HCT116 (cell line): ENCODE results near the gene TRMO. TPM values are rescaled to one million over a fixed set of nuclear protein-coding genes. Genes with fewer than 3 reads are reported as not detected.
"Not testable (repeated sequence)": the region's sequence is repeated elsewhere in the genome, so short reads cannot be mapped to it uniquely, and the experiment has no call there.

ENCODE experiments used
- ATAC-seq: fragments of 200-7000 bp; cut with Tn5 transposase; 2 replicates; pipeline ENCODE4 v1.9.1; 2020; ENCODE audit warnings: mild to moderate bottlenecking, moderate library complexity
- BruUV-seq: library from RNA; stranded (reverse); fragments of 400-500 nt; replicated peaks from 2 replicates; lab custom pipeline; 2021; lab: Mats Ljungman, UMichigan
- CTCF ChIA-PET: fragments of 300-600 bp; sonication (Branson Sonifier 250); formaldehyde crosslinking; loops from one replicate; lab custom pipeline; 2021; ENCODE audit warnings: antibody characterized with exemption; lab: Charles Lee
- POLR2A ChIA-PET: fragments of 300-600, 350-600 bp; sonication (Branson Sonifier 250); formaldehyde crosslinking; loops from one replicate; lab custom pipeline; 2021; ENCODE audit warnings: antibody characterized with exemption; lab: Charles Lee
- RAD21 ChIA-PET, 2 experiments: fragments of 300-600 bp; sonication (Branson Sonifier 250); formaldehyde crosslinking; loops; one replicate each; lab custom pipeline; 2023; ENCODE audit warnings: low total read pairs in 2 of 2; ENCODE audit not compliant: uncharacterized antibody in 2 of 2, unreplicated experiment in 2 of 2, low non-redundant PET in 1 of 2; lab: Charles Lee
- DNase-seq: peaks from one replicate; pipeline ENCODE4 v3.0.0-alpha.2; 2010; ENCODE audit warnings: low read depth, low spot score
- H2AFZ ChIP-seq: fragments of 200-600 bp; shearing (Covaris generic), sonication (generic); 2 replicates; pipeline ENCODE4 v1.6.1; 2017; ENCODE audit warnings: low read depth, mixed run types, mixed read lengths, antibody characterized with exemption, low read length; ENCODE audit not compliant: poor library complexity, severe bottlenecking
- H3K27ac ChIP-seq: 2 replicates; pipeline ENCODE4 v1.5.1; 2012; ENCODE audit warnings: low read depth, low read length
- H3K27me3 ChIP-seq: fragments of 200-600 bp; sonication (generic); 2 replicates; pipeline ENCODE4 v1.6.1; 2016; ENCODE audit warnings: mixed run types, low read length, mixed read lengths; ENCODE audit not compliant: insufficient read depth
- H3K36me3 ChIP-seq, 2 experiments: fragments of 200-500 bp in 1 of 2; fragments of 200-600 bp in 1 of 2; sonication (Bioruptor generic) in 1 of 2; sonication (generic) in 1 of 2; 2 replicates each; pipeline versions ENCODE4 v1.5.1 to v1.6.1; 2014 to 2016; ENCODE audit warnings: low read length in 2 of 2, inconsistent platforms in 1 of 2, mixed read lengths in 1 of 2, mixed run types in 1 of 2; ENCODE audit not compliant: insufficient read depth in 2 of 2, control insufficient read depth in 1 of 2
- H3K4me1 ChIP-seq, 2 experiments: fragments of 200-600 bp in 1 of 2; sonication (generic) in 1 of 2; 2 replicates each; pipeline versions ENCODE4 v1.5.1 to v1.6.1; 2012 to 2017; ENCODE audit warnings: low read length in 2 of 2, inconsistent platforms in 1 of 2, mild to moderate bottlenecking in 1 of 2, mixed read lengths in 1 of 2, mixed run types in 1 of 2, moderate library complexity in 1 of 2; ENCODE audit not compliant: insufficient read depth in 2 of 2, control insufficient read depth in 1 of 2
- H3K4me2 ChIP-seq: fragments of 200-600 bp; sonication (generic); 2 replicates; pipeline ENCODE4 v1.6.1; 2017; ENCODE audit warnings: mixed run types, low read length, mixed read lengths
- H3K4me3 ChIP-seq, 2 experiments: fragments of 200-600 bp in 1 of 2; sonication (generic) in 1 of 2; replicated peaks in 1 of 2; 2 replicates each; pipeline ENCODE4 v1.5.1; 2011 to 2016; ENCODE audit warnings: low read length in 2 of 2, control low read depth in 1 of 2, low read depth in 1 of 2, mild to moderate bottlenecking in 1 of 2, mixed read lengths in 1 of 2, mixed run types in 1 of 2
- H3K79me2 ChIP-seq: fragments of 200-600 bp; sonication (generic); 2 replicates; pipeline ENCODE4 v1.6.1; 2017; ENCODE audit warnings: mild to moderate bottlenecking, mixed run types, low read length, moderate library complexity, mixed read lengths; ENCODE audit not compliant: insufficient read depth
- H3K9ac ChIP-seq: fragments of 200-600 bp; sonication (generic); 2 replicates; pipeline ENCODE4 v1.6.1; 2016; ENCODE audit warnings: low read length, mixed read lengths
- H3K9me2 ChIP-seq: fragments of 200-600 bp; sonication (generic), shearing (Covaris generic); 2 replicates; pipeline ENCODE4 v1.6.1; 2017; ENCODE audit warnings: mixed run types, mild to moderate bottlenecking, moderate library complexity; ENCODE audit not compliant: insufficient read depth
- H3K9me3 ChIP-seq, 2 experiments: fragments of 200-500 bp in 1 of 2; fragments of 200-600 bp in 1 of 2; sonication (Bioruptor generic) in 1 of 2; sonication (generic) in 1 of 2; 2 replicates each; pipeline ENCODE4 v1.6.1; 2014 to 2017; ENCODE audit warnings: low read length in 2 of 2, mixed read lengths in 2 of 2, inconsistent platforms in 1 of 2, low read depth in 1 of 2, mild to moderate bottlenecking in 1 of 2, mixed run types in 1 of 2, moderate library complexity in 1 of 2; ENCODE audit not compliant: control insufficient read depth in 1 of 2, insufficient read depth in 1 of 2
- H4K20me1 ChIP-seq: fragments of 200-600 bp; sonication (generic), shearing (Covaris generic); 2 replicates; pipeline ENCODE4 v1.6.1; 2017; ENCODE audit warnings: mixed run types, mild to moderate bottlenecking, moderate library complexity; ENCODE audit not compliant: insufficient read depth
- CTCF ChIP-seq, 3 experiments: fragments of 200-600 bp in 1 of 3; sonication (generic) in 1 of 3; IDR thresholded peaks in 2 of 3; conservative IDR thresholded peaks in 1 of 3; 2 replicates each; pipeline ENCODE4 v1.5.1; 2012 to 2017; ENCODE audit warnings: low read depth in 2 of 3, low read length in 2 of 3, antibody characterized with exemption in 1 of 3, borderline replicate concordance in 1 of 3, control low read depth in 1 of 3, mild to moderate bottlenecking in 1 of 3, mixed read lengths in 1 of 3, mixed run types in 1 of 3, moderate library complexity in 1 of 3; ENCODE audit not compliant: insufficient read depth in 1 of 3
- POLR2AphosphoS5 ChIP-seq: IDR thresholded peaks from 2 replicates; pipeline ENCODE4 v1.6.1; 2011; ENCODE audit warnings: mild to moderate bottlenecking, low read depth, low read length, moderate library complexity
- RAD21 ChIP-seq: IDR thresholded peaks from 2 replicates; pipeline ENCODE4 v1.6.1; 2012; ENCODE audit warnings: low read depth, mild to moderate bottlenecking
- intact Hi-C: fragments of 100-400 bp; cut with micrococcal nuclease; formaldehyde crosslinking; loops from 2 replicates; pipeline ENCODE4 v1.10.0; 2022
- total RNA-seq: library from RNA; stranded (reverse); gene quantifications from one replicate; pipeline ENCODE4 v1.2.1, GENCODE V29; 2021; ENCODE audit not compliant: unreplicated experiment
- TF ChIP-seq, protein P1 (sequence below): IDR thresholded peaks from 2 replicates; pipeline ENCODE4 v1.6.1; 2012

The TRMO gene
- total RNA-seq, 1 experiment from 2014 or later: 10.2 TPM

GRCh38 chr9:97954550-97954989 lies 32.3 kb upstream of the TRMO start:
- H3K27me3 ChIP-seq: no peaks in the 10 kb centered on the region
- H2AFZ ChIP-seq: peak overlapping the region; percentile 40
- TF ChIP-seq, protein P1, sequence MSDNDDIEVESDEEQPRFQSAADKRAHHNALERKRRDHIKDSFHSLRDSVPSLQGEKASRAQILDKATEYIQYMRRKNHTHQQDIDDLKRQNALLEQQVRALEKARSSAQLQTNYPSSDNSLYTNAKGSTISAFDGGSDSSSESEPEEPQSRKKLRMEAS: peak; percentile 11; the same call in 1 of the 2 replicates
- TF ChIP-seq CTCF (IDR thresholded peaks at IDR 0.05 in 2 of 3, conservative IDR thresholded peaks at IDR 0.05 in 1 of 3; ENCODE audit: borderline replicate concordance in 1 of 3, insufficient read depth in 1 of 3, low read depth in 2 of 3, low read length in 2 of 3) (peak; percentile 74 to 86 (median 78)), RAD21 (peak; percentile 64), POLR2AphosphoS5 (no peak)
- TF ChIP-seq, all 23 proteins: peak for 3
- Histone ChIP-seq H3K9me2 (no peaks in the 10 kb centered on the region), H3K4me2 (no peak overlapping the region), H3K4me1 (peaks cover 0 to 5% of the 10 kb centered on the region in 2 experiments; a peak in 1 of 4 replicates), H3K4me3 (no peak overlapping the region), H4K20me1 (no peaks in the 10 kb centered on the region), H3K27ac (no peak overlapping the region), H3K79me2 (no peaks in the 10 kb centered on the region), H3K36me3 (no peaks in the 10 kb centered on the region), H3K9ac (no peak overlapping the region), H3K9me3 (no peaks in the 10 kb centered on the region)
- no TSS peak for BruUV-seq
- RAD21 ChIA-PET: no interaction called here
- DNase-seq (peak; percentile 59), ATAC-seq (peak; percentile 99)
- POLR2A ChIA-PET: no interaction called here
- intact Hi-C loops: loop anchor here (1.0 kb wide), 2 partner anchors 31 to 244 kb away; no protein-coding TSS in a partner anchor
- CTCF ChIA-PET: interaction anchor here (0.9 to 1.6 kb wide), 3 partner anchors 9 to 33 kb away, joined by 3 to 7 read pairs (median 4); partner anchors contain the start of gene TRMO

DNA sequence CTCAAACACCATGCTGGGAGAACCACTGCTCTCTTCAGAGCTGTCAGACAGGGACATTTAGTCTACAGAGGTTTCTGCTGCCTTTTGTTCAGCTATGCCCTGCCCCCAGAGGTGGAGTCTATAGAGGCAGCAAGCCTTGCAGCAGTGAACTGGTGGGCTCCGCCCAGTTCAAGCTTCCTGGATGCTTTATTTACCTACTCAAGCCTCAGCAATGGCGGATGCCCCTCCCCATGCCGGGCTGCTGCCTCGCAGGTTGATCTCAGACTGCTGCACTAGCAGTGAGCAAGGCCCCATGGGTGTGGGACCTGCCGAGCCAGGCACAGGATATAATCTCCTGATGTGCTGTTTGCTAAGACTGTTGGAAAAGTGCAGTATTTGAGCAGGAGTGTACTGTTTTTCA lies 28.6 kb upstream of the TRMO start:
- H3K79me2 ChIP-seq, H3K27ac ChIP-seq, H3K9me2 ChIP-seq, H3K9ac ChIP-seq, H2AFZ ChIP-seq, H3K4me3 ChIP-seq, CTCF ChIA-PET, BruUV-seq, RAD21 ChIA-PET, H3K27me3 ChIP-seq, DNase-seq, intact Hi-C loops, H3K9me3 ChIP-seq, H3K4me1 ChIP-seq, H3K36me3 ChIP-seq, H4K20me1 ChIP-seq: not testable (repeated sequence)
- POLR2A ChIA-PET: interaction anchor here (0.6 to 1.0 kb wide), 3 partner anchors 8 to 108 kb away, joined by 3 to 5 read pairs (median 3); partner anchors contain the start of gene TRMO
- H3K4me2 ChIP-seq: peak overlapping the region; percentile 12; the same call in 1 of the 2 replicates
- ATAC-seq: peak; percentile 71

DNA sequence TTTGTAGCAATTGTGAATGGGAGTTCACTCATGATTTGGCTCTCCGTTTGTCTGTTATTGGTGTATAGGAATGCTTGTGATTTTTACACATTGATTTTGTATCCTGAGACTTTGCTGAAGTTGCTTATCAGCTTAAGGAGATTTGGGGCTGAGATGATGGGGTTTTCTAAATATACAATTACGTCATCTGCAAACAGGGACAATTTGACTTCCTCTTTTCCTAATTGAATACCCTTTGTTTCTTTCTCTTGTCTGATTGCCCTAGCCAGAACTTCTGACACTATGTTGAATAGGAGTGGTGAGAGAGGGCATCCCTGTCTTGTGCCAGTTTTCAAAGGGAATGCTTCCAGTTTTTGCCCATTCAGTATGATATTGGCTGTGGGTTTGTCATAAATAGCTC lies 24.8 kb upstream of the TRMO start:
- H3K27ac ChIP-seq, CTCF ChIA-PET, H3K4me3 ChIP-seq, H3K9ac ChIP-seq, H3K79me2 ChIP-seq, H2AFZ ChIP-seq, H3K4me1 ChIP-seq, RAD21 ChIA-PET, H4K20me1 ChIP-seq, ATAC-seq, H3K9me3 ChIP-seq, DNase-seq, H3K4me2 ChIP-seq, H3K36me3 ChIP-seq, intact Hi-C loops, POLR2A ChIA-PET, BruUV-seq, H3K9me2 ChIP-seq: not testable (repeated sequence)
- H3K27me3 ChIP-seq: peaks cover 26% of the 10 kb centered on the region
